A549 (cell line): ENCODE results near the gene HS6ST3. TPM values are rescaled to one million over a fixed set of nuclear protein-coding genes. Genes with fewer than 3 reads are reported as not detected.

ENCODE experiments used
- ATAC-seq, 2 experiments: fragments of 200-7000 bp in 1 of 2; fragments of >200 bp in 1 of 2; cut with Nextera tagmentation in 1 of 2; cut with Tn5 transposase in 1 of 2; 3 replicates each; pipeline versions ENCODE4 v1.8.0 to v1.9.1; 2018 to 2020; ENCODE audit warnings: mild to moderate bottlenecking in 1 of 2, moderate library complexity in 1 of 2
- CTCF ChIA-PET: fragments of 300-600 bp; sonication (Branson Sonifier 250); formaldehyde crosslinking; extraction: SDS; loops from one replicate; lab custom pipeline; 2021; ENCODE audit warnings: antibody characterized with exemption, inconsistent platforms; lab: Yijun Ruan, JAX
- POLR2A ChIA-PET: fragments of 350-600 bp; formaldehyde crosslinking; extraction: SDS; loops from one replicate; lab custom pipeline; 2021; ENCODE audit warnings: antibody characterized with exemption, inconsistent platforms; lab: Yijun Ruan, JAX
- DNase-seq, 2 experiments: peaks; one replicate each; pipeline versions ENCODE4 v3.0.0 to v3.0.0-alpha.2; 2011 to 2016; ENCODE audit warnings: low read depth in 1 of 2, low spot score in 1 of 2
- FAIRE-seq: peaks from 2 replicates; lab custom pipeline; 2011; peaks lifted over from hg19 to GRCh38; lab: Jason Lieb, UNC
- H3K27ac ChIP-seq, 2 experiments: fragments of >200 bp; sonication (Bioruptor Twin); formaldehyde crosslinking; 3 replicates each; pipeline ENCODE4 v1.5.1; 2016 to 2017
- H3K4me1 ChIP-seq: fragments of >200 bp; sonication (Bioruptor Twin); formaldehyde crosslinking; 3 replicates; pipeline ENCODE4 v1.6.1; 2016
- H3K4me2 ChIP-seq: fragments of >200 bp; sonication (Bioruptor Twin); formaldehyde crosslinking; 3 replicates; pipeline ENCODE4 v1.6.1; 2016
- H3K4me3 ChIP-seq: fragments of >200 bp; sonication (Bioruptor Twin); formaldehyde crosslinking; 3 replicates; pipeline ENCODE4 v1.5.1; 2016
- H3K9me3 ChIP-seq: fragments of >200 bp; sonication (Bioruptor Twin); formaldehyde crosslinking; 3 replicates; pipeline ENCODE4 v1.6.1; 2016
- ATOH8 ChIP-seq: fragments of 250-450 bp; sonication (Bioruptor Pico); IDR thresholded peaks from 2 replicates; pipeline ENCODE4 v1.5.0; 2020; ENCODE audit warnings: low read depth, mild to moderate bottlenecking, moderate library complexity
- BCL3 ChIP-seq: fragments of >200 bp; sonication (Bioruptor Twin); formaldehyde crosslinking; IDR thresholded peaks from 3 replicates; pipeline ENCODE4 v1.6.1; 2016
- CBX8 ChIP-seq: fragments of 200-600 bp; sonication (generic); IDR thresholded peaks from 2 replicates; pipeline ENCODE4 v1.6.1; 2016
- FOSB ChIP-seq: fragments of 250-450 bp; sonication (Bioruptor Pico); IDR thresholded peaks from 2 replicates; pipeline ENCODE4 v1.5.0; 2020; ENCODE audit warnings: mild to moderate bottlenecking, moderate library complexity
- GATA3 ChIP-seq: IDR thresholded peaks from 2 replicates; pipeline ENCODE4 v1.6.1; 2012; ENCODE audit warnings: borderline replicate concordance
- HDAC2 ChIP-seq: fragments of 200-600 bp; sonication (generic); IDR thresholded peaks from 2 replicates; pipeline ENCODE4 v1.6.1; 2016
- HES2 ChIP-seq: fragments of >200 bp; sonication (Bioruptor Twin); formaldehyde crosslinking; IDR thresholded peaks from 2 replicates; pipeline ENCODE4 v1.6.1; 2016
- HMGXB4 ChIP-seq: fragments of 250-450 bp; sonication (Bioruptor Pico); IDR thresholded peaks from 2 replicates; pipeline ENCODE4 v1.5.0; 2021; ENCODE audit warnings: mild to moderate bottlenecking, moderate library complexity, borderline replicate concordance
- JUNB ChIP-seq: fragments of >200 bp; sonication (Bioruptor Twin); formaldehyde crosslinking; IDR thresholded peaks from 2 replicates; pipeline ENCODE4 v1.6.1; 2016
- MAX ChIP-seq: IDR thresholded peaks from 2 replicates; pipeline ENCODE4 v1.6.1; 2012
- NPAS2 ChIP-seq: fragments of 250-450 bp; sonication (Bioruptor Pico); IDR thresholded peaks from 2 replicates; pipeline ENCODE4 v1.8.0; 2022; ENCODE audit warnings: mild to moderate bottlenecking, moderate library complexity, borderline replicate concordance
- PBX3 ChIP-seq: IDR thresholded peaks from 2 replicates; pipeline ENCODE4 v1.6.1; 2012
- POLR2A ChIP-seq: IDR thresholded peaks from 2 replicates; pipeline ENCODE4 v1.6.1; 2012; ENCODE audit warnings: mild to moderate bottlenecking, low read length
- RARB ChIP-seq: fragments of 250-450 bp; sonication (Bioruptor Pico); IDR thresholded peaks from 2 replicates; pipeline ENCODE4 v1.8.0; 2021; ENCODE audit warnings: mild to moderate bottlenecking, moderate library complexity
- REST ChIP-seq: fragments of 200-600 bp; sonication (generic); IDR thresholded peaks from 2 replicates; pipeline ENCODE4 v1.6.1; 2016; ENCODE audit warnings: antibody characterized with exemption, mild to moderate bottlenecking, moderate library complexity
- SREBF2 ChIP-seq: fragments of 450-650 bp; IDR thresholded peaks from 2 replicates; pipeline ENCODE4 v1.6.1; 2014; ENCODE audit warnings: mild to moderate bottlenecking, moderate library complexity
- ZC3H11A ChIP-seq: fragments of 450-650 bp; IDR thresholded peaks from 2 replicates; pipeline ENCODE4 v1.6.1; 2014; ENCODE audit warnings: antibody characterized with exemption, mild to moderate bottlenecking
- ZFP36 ChIP-seq: fragments of 450-650 bp; IDR thresholded peaks from 2 replicates; pipeline ENCODE4 v1.6.1; 2014; ENCODE audit warnings: borderline replicate concordance; ENCODE audit not compliant: partially characterized antibody
- ZSCAN20 ChIP-seq: fragments of 250-450 bp; sonication (Bioruptor Pico); IDR thresholded peaks from 2 replicates; pipeline ENCODE4 v1.8.0; 2022; ENCODE audit warnings: mild to moderate bottlenecking, moderate library complexity
- WGBS: methylation state at CpG from one replicate; pipeline ENCODE4 v1.1.6; 2017; ENCODE audit errors: missing lambda C conversion rate; 5-methylcytosine and 5-hydroxymethylcytosine counted together
- polyA plus RNA-seq, 4 experiments: library from polyadenylated mRNA; depleted of rRNA in 3 of 4; stranded (reverse); fragments of >200 nt; fragmentation: RNase III in 1 of 4; extraction: RNeasy Plus Mini Kit Qiagen cat#74134 plus additional on column Dnase treatment in 1 of 4; gene quantifications; 2 replicates in 3 of 4; 3 replicates in 1 of 4; pipeline ENCODE4 v1.2.3, GENCODE V29; 2011 to 2017

Gene HS6ST3
- polyA plus RNA-seq, 2 of the 4 experiments (the other 2 are of a cell fraction) = not detected

- POLR2A ChIA-PET = no interaction called here
- CTCF ChIA-PET = no interaction called here
- H3K9me3 ChIP-seq = no peaks in the 10 kb centered on the region
- no peaks in the 10 kb centered on the region for H3K4me1 ChIP-seq
- no peak overlapping the region for H3K4me3 ChIP-seq
- 6% methylated on average over 2 of the region's 2 CpGs for WGBS
- FAIRE-seq (no peak), ATAC-seq (no peak), DNase-seq (no peak)
- no peak overlapping the region for H3K4me2 ChIP-seq
- no peak overlapping the region for H3K27ac ChIP-seq
- TF ChIP-seq JUNB (no peak), CBX8 (no peak)
Observed at GRCh38 chr13:96274046-96274445, 184.1 kb downstream of the HS6ST3 start.

- DNase-seq = no peak
- H3K27ac ChIP-seq = no peak overlapping the region
- no peak overlapping the region for H3K4me3 ChIP-seq
- H3K9me3 ChIP-seq = no peaks in the 10 kb centered on the region
- no peak for FAIRE-seq
- TF ChIP-seq FOSB (no peak), BCL3 (no peak), HMGXB4 (CRISPR knock-in tag) (no peak), HDAC2 (no peak), PBX3 (no peak), RARB (CRISPR knock-in tag) (no peak), ATOH8 (CRISPR knock-in tag) (no peak), ZC3H11A (no peak), REST (no peak), POLR2A (no peak), NPAS2 (CRISPR knock-in tag) (no peak), SREBF2 (no peak), GATA3 (no peak), ZFP36 (no peak), ZSCAN20 (CRISPR knock-in tag) (no peak), HES2 (no peak), MAX (no peak)
- ChIA-PET CTCF (no interaction called here), POLR2A (no interaction called here)
- H3K4me2 ChIP-seq = no peak overlapping the region
- 18% methylated on average over 3 of the region's 3 CpGs for WGBS
- H3K4me1 ChIP-seq = no peaks in the 10 kb centered on the region
- no peak for ATAC-seq
Observed at GRCh38 chr13:96279904-96280303, 190.0 kb downstream of the HS6ST3 start.
